Activated T-cell treated with anti-CD3 and anti-CD28 coated beads, Interleukin-2, amount 50 U/mL, for 4 hours (primary cell): ENCODE data around the gene CNPY1. TPM values are rescaled to one million over a fixed set of nuclear protein-coding genes. Genes with fewer than 3 reads are reported as not detected.

ENCODE experiments used
- ATAC-seq, 2 donors: fragments of 200-7000 bp; cut with Tn5 transposase; one replicate each; pipeline ENCODE4 v1.10.0; 2021
- DNase-seq: peaks from one replicate; pipeline ENCODE4 v3.0.0-alpha.2; 2020
- H3K27me3 Mint-ChIP-seq: one replicate; pipeline ENCODE4 v1.8.0; 2021; ENCODE audit warnings: low read depth, mixed read lengths
- H3K36me3 Mint-ChIP-seq: one replicate; pipeline ENCODE4 v1.8.0; 2022; ENCODE audit warnings: mixed read lengths; ENCODE audit not compliant: insufficient read depth
- H3K4me1 Mint-ChIP-seq: one replicate; pipeline ENCODE4 v1.8.0; 2021; ENCODE audit warnings: low read depth, mixed read lengths
- H3K4me3 Mint-ChIP-seq: one replicate; pipeline ENCODE4 v1.8.0; 2021; ENCODE audit warnings: mild to moderate bottlenecking, moderate library complexity, mixed read lengths
- H3K9me3 Mint-ChIP-seq: one replicate; pipeline ENCODE4 v1.8.0; 2021; ENCODE audit warnings: mixed read lengths
- total RNA-seq, 3 donors: library from RNA; stranded (reverse); gene quantifications; one replicate each; pipeline ENCODE4 v1.2.1, GENCODE V29; 2021

Gene CNPY1
- total RNA-seq, 3 donors from 2014 or later: not detected

GRCh38 chr7:155455132-155455693 lies 91.1 kb downstream of the CNPY1 start:
- H3K36me3 Mint-ChIP-seq: no peaks in the 10 kb centered on the region
- H3K27me3 Mint-ChIP-seq: peaks cover 76% of the 10 kb centered on the region
- DNase-seq: no peak
- no peak for ATAC-seq
- H3K9me3 Mint-ChIP-seq: no peaks in the 10 kb centered on the region
- no peak overlapping the region for H3K4me3 Mint-ChIP-seq
- H3K4me1 Mint-ChIP-seq: peaks cover 20% of the 10 kb centered on the region

- Mint-ChIP-seq H3K36me3 (no peaks in the 10 kb centered on the region), H3K4me1 (peaks cover 17% of the 10 kb centered on the region), H3K27me3 (peaks cover 72% of the 10 kb centered on the region), H3K4me3 (no peak overlapping the region), H3K9me3 (no peaks in the 10 kb centered on the region)
- DNase-seq (no peak), ATAC-seq (no peak)
Observed at GRCh38 chr7:155454183-155455112, 91.9 kb downstream of the CNPY1 start.

- ATAC-seq: no peak
- Mint-ChIP-seq H3K4me3 (no peak overlapping the region), H3K36me3 (no peaks in the 10 kb centered on the region), H3K9me3 (no peaks in the 10 kb centered on the region), H3K27me3 (peaks cover 74% of the 10 kb centered on the region), H3K4me1 (peaks cover 13% of the 10 kb centered on the region)
- DNase-seq: no peak
Observed at GRCh38 chr7:155453296-155454182, 92.8 kb downstream of the CNPY1 start.

GRCh38 chr7:155452505-155453295 lies 93.7 kb downstream of the CNPY1 start:
- Mint-ChIP-seq H3K36me3 (no peaks in the 10 kb centered on the region), H3K4me3 (no peak overlapping the region), H3K4me1 (peaks cover 17% of the 10 kb centered on the region), H3K27me3 (peaks cover 80% of the 10 kb centered on the region), H3K9me3 (no peaks in the 10 kb centered on the region)
- ATAC-seq: no peak
- no peak for DNase-seq

- no peaks in the 10 kb centered on the region for H3K9me3 Mint-ChIP-seq
- H3K36me3 Mint-ChIP-seq: no peaks in the 10 kb centered on the region
- ATAC-seq (no peak), DNase-seq (no peak)
- H3K27me3 Mint-ChIP-seq: peaks cover 84% of the 10 kb centered on the region
- no peak overlapping the region for H3K4me3 Mint-ChIP-seq
- peaks cover 14% of the 10 kb centered on the region for H3K4me1 Mint-ChIP-seq
Observed at GRCh38 chr7:155451840-155452239, 94.5 kb downstream of the CNPY1 start.

Other genes starting within 250 kb of the CNPY1 start
- 10 to 100 TPM; 46.9 to 58.1 (median 47.9) TPM for gene INSIG1, start 248.7 kb downstream of the CNPY1 start, total RNA-seq
- gene EN2, start 88.4 kb downstream of the CNPY1 start, total RNA-seq: not detected
- gene RBM33, start 98.1 kb upstream of the CNPY1 start, total RNA-seq: 10 to 100 TPM; 63.3 to 70.5 (median 66.4) TPM